OCI-LY3 (cell line): Measurements from ENCODE around the gene LCE3C.

ENCODE experiments used
- H2AFZ ChIP-seq: fragments of 200-600, 300-600 bp; shearing (Covaris generic); 2 replicates; pipeline ENCODE4 v1.6.0; 2014; ENCODE audit warnings: antibody characterized with exemption, low read depth, low read length
- H3K27ac ChIP-seq: fragments of 200-600, 300-600 bp; sonication (generic); 2 replicates; pipeline ENCODE4 v1.5.1; 2014; ENCODE audit warnings: mild to moderate bottlenecking, low read length, moderate library complexity, mixed read lengths
- H3K27me3 ChIP-seq: fragments of 200-600, 300-600 bp; sonication (generic); 2 replicates; pipeline ENCODE4 v1.6.1; 2014; ENCODE audit warnings: low read depth, low read length, mixed read lengths
- H3K36me3 ChIP-seq: fragments of 200-600, 300-600 bp; sonication (generic); replicated peaks from 2 replicates; pipeline ENCODE3; 2014; ENCODE audit warnings: low read depth, low read length, mixed read lengths
- H3K4me1 ChIP-seq: fragments of 300-600, 200-600 bp; sonication (generic); 2 replicates; pipeline ENCODE4 v1.6.1; 2014; ENCODE audit warnings: low read length, mixed read lengths
- H3K4me2 ChIP-seq: fragments of 200-600, 300-600 bp; sonication (generic); 2 replicates; pipeline ENCODE4 v1.6.1; 2014; ENCODE audit warnings: low read length, mixed read lengths
- H3K4me3 ChIP-seq: fragments of 300-600, 200-600 bp; sonication (generic); 2 replicates; pipeline ENCODE4 v1.5.1; 2014; ENCODE audit warnings: antibody characterized with exemption, mild to moderate bottlenecking, low read length, moderate library complexity
- H3K79me2 ChIP-seq: fragments of 300-600, 200-600 bp; shearing (Covaris generic); 2 replicates; pipeline ENCODE4 v1.6.1; 2014; ENCODE audit warnings: mild to moderate bottlenecking, low read length, mixed read lengths
- H3K9ac ChIP-seq: fragments of 300-600, 200-600 bp; shearing (Covaris generic); 2 replicates; pipeline ENCODE4 v1.6.0; 2014; ENCODE audit warnings: mild to moderate bottlenecking, low read length, moderate library complexity
- H3K9me3 ChIP-seq: fragments of 200-600, 300-600 bp; shearing (Covaris generic); 2 replicates; pipeline ENCODE4 v1.6.1; 2014; ENCODE audit warnings: low read length, mixed read lengths; ENCODE audit not compliant: insufficient read depth
- H4K20me1 ChIP-seq: fragments of 200-600, 300-600 bp; sonication (generic); 2 replicates; pipeline ENCODE4 v1.6.1; 2016; ENCODE audit warnings: low read length, mixed read lengths; ENCODE audit not compliant: insufficient read depth
- CTCF ChIP-seq: fragments of 200-600, 300-600 bp; sonication (generic); IDR thresholded peaks from 2 replicates; pipeline ENCODE4 v1.5.1; 2014; ENCODE audit warnings: antibody characterized with exemption, low read length, low read depth
- EZH2phosphoT487 ChIP-seq: fragments of 200-600 bp; shearing (Covaris generic); IDR thresholded peaks from 2 replicates; pipeline ENCODE4 v1.6.1; 2018; ENCODE audit warnings: antibody characterized with exemption, mixed run types, low read depth

The LCE3C gene

GRCh38 chr1:152643945-152644344, 43.9 kb downstream of the LCE3C start:
- Histone ChIP-seq H3K36me3 (no peaks in the 10 kb centered on the region), H3K79me2 (no peaks in the 10 kb centered on the region), H3K4me1 (no peaks in the 10 kb centered on the region), H3K27ac (no peak overlapping the region), H4K20me1 (no peaks in the 10 kb centered on the region; the same call in 1 of the 2 replicates), H2AFZ (no peak overlapping the region), H3K9ac (no peak overlapping the region), H3K4me2 (no peak overlapping the region), H3K27me3 (peaks cover 16% of the 10 kb centered on the region), H3K4me3 (no peak overlapping the region), H3K9me3 (no peaks in the 10 kb centered on the region)
- TF ChIP-seq CTCF (no peak), EZH2phosphoT487 (no peak)

GRCh38 chr1:152645146-152645545, 45.1 kb downstream of the LCE3C start:
- Histone ChIP-seq H3K79me2 (no peaks in the 10 kb centered on the region), H3K36me3 (no peaks in the 10 kb centered on the region), H3K9me3 (no peaks in the 10 kb centered on the region), H2AFZ (no peak overlapping the region), H3K27ac (no peak overlapping the region), H3K9ac (no peak overlapping the region), H3K4me2 (no peak overlapping the region), H3K27me3 (peaks cover 16% of the 10 kb centered on the region), H4K20me1 (no peaks in the 10 kb centered on the region; the same call in 1 of the 2 replicates), H3K4me1 (no peaks in the 10 kb centered on the region), H3K4me3 (no peak overlapping the region)
- no peak for TF ChIP-seq CTCF
- TF ChIP-seq EZH2phosphoT487, result no peak

GRCh38 chr1:152646656-152647055, 46.6 kb downstream of the LCE3C start:
- Histone ChIP-seq H3K9ac (no peak overlapping the region), H3K27me3 (peaks cover 16% of the 10 kb centered on the region), H3K27ac (no peak overlapping the region), H4K20me1 (no peaks in the 10 kb centered on the region; the same call in 1 of the 2 replicates), H3K36me3 (no peaks in the 10 kb centered on the region), H3K4me1 (no peaks in the 10 kb centered on the region), H3K4me2 (no peak overlapping the region), H3K4me3 (no peak overlapping the region), H2AFZ (no peak overlapping the region), H3K79me2 (no peaks in the 10 kb centered on the region), H3K9me3 (no peaks in the 10 kb centered on the region)
- TF ChIP-seq CTCF (no peak), EZH2phosphoT487 (no peak)
